ENCODE measurements around the gene CKB. TPM values are rescaled to one million over a fixed set of nuclear protein-coding genes. Genes with fewer than 3 reads are reported as not detected.

The CKB gene
- total and polyA plus RNA-seq, 9 of the 15 experiments (the other 6 are each of a cell fraction or from before 2014, with no cell fraction given): 23.9 to 692 (median 132) TPM

DNA sequence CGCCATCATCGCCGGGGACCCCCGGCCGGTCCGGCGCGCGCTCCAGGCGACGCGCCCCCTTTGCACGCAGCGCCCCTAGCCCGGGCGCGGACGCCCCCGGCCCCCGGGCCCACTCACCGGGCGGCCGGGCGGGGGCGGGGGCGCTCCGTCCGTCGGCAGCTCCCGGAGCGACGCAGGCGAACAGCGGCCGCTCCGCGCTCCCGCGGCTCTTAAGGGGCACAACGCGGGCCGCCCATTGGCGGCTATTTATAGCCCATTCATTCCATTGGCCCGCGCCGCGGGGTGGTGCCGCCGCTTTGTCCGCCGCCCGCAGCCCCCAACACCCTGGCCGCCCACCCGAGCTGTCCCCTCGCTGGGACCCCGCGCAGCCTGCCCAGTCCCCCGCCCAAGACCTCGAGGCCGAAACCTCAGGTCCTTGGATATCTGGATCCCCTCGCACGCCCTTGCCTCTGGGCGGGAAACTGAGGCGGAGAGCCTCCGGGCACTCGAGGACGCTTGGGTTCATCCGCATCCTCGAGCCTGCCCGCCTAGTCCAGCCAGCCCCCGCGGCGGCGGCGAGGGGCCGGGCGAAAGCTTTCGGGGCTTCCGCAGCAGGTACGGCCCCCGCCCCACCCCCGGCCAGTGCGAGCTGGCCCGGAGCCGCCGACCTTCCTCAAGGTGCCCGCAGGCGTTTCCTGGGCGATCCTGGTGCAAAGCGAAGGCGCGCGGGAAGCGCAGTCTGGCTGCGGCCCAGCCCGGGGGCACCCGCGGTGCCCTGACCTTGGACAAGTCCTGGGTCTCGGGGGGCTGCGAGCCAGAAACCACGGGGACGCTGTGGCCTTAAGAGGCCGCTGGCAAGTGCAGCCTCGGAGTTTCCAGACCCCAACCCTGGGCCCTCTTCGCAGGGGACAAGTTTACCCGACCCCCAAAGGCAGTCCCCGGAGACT, at the start of gene CKB (continued):
- TF ChIP-seq, protein P1, sequence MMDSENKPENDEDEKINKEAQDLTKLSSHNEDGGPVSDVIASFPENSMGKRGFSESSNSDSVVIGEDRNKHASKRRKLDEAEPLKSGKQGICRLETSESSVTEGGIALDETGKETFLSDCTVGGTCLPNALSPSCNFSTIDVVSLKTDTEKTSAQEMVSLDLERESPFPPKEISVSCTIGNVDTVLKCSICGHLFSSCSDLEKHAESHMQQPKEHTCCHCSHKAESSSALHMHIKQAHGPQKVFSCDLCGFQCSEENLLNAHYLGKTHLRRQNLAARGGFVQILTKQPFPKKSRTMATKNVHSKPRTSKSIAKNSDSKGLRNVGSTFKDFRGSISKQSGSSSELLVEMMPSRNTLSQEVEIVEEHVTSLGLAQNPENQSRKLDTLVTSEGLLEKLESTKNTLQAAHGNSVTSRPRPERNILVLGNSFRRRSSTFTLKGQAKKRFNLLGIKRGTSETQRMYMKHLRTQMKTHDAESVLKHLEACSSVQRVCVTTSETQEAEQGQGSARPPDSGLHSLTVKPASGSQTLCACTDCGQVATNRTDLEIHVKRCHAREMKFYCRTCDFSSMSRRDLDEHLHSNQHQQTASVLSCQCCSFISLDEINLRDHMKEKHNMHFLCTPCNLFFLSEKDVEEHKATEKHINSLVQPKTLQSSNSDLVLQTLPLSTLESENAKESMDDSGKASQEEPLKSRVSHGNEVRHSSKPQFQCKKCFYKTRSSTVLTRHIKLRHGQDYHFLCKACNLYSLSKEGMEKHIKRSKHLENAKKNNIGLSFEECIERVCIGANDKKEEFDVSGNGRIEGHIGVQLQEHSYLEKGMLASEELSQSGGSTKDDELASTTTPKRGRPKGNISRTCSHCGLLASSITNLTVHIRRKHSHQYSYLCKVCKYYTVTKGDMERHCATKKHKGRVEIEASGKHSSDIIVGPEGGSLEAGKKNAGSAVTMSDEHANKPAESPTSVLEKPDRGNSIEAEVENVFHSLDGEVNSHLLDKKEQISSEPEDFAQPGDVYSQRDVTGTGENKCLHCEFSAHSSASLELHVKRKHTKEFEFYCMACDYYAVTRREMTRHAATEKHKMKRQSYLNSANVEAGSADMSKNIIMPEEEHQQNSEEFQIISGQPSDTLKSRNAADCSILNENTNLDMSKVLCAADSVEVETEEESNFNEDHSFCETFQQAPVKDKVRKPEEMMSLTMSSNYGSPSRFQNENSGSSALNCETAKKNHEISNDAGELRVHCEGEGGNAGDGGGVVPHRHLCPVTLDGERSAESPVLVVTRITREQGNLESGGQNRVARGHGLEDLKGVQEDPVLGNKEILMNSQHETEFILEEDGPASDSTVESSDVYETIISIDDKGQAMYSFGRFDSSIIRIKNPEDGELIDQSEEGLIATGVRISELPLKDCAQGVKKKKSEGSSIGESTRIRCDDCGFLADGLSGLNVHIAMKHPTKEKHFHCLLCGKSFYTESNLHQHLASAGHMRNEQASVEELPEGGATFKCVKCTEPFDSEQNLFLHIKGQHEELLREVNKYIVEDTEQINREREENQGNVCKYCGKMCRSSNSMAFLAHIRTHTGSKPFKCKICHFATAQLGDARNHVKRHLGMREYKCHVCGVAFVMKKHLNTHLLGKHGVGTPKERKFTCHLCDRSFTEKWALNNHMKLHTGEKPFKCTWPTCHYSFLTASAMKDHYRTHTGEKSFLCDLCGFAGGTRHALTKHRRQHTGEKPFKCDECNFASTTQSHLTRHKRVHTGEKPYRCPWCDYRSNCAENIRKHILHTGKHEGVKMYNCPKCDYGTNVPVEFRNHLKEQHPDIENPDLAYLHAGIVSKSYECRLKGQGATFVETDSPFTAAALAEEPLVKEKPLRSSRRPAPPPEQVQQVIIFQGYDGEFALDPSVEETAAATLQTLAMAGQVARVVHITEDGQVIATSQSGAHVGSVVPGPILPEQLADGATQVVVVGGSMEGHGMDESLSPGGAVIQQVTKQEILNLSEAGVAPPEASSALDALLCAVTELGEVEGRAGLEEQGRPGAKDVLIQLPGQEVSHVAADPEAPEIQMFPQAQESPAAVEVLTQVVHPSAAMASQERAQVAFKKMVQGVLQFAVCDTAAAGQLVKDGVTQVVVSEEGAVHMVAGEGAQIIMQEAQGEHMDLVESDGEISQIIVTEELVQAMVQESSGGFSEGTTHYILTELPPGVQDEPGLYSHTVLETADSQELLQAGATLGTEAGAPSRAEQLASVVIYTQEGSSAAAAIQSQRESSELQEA (IDR thresholded peaks at IDR 0.05; ENCODE audit: low read depth): no peak
- TF ChIP-seq, protein P2, sequence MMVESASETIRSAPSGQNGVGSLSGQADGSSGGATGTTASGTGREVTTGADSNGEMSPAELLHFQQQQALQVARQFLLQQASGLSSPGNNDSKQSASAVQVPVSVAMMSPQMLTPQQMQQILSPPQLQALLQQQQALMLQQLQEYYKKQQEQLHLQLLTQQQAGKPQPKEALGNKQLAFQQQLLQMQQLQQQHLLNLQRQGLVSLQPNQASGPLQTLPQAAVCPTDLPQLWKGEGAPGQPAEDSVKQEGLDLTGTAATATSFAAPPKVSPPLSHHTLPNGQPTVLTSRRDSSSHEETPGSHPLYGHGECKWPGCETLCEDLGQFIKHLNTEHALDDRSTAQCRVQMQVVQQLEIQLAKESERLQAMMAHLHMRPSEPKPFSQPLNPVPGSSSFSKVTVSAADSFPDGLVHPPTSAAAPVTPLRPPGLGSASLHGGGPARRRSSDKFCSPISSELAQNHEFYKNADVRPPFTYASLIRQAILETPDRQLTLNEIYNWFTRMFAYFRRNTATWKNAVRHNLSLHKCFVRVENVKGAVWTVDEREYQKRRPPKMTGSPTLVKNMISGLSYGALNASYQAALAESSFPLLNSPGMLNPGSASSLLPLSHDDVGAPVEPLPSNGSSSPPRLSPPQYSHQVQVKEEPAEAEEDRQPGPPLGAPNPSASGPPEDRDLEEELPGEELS (CRISPR knock-in tag; IDR thresholded peaks at IDR 0.05; ENCODE audit: borderline replicate concordance): no peak
- TF ChIP-seq ASH1L (IDR thresholded peaks at IDR 0.05; ENCODE audit: borderline replicate concordance, low read depth, partially characterized antibody) (no peak), ZNF197 (CRISPR knock-in tag; IDR thresholded peaks at IDR 0.05; ENCODE audit: low read depth) (no peak), POLR2G (IDR thresholded peaks at IDR 0.05; ENCODE audit: low read depth, low read length) (peak; percentile 95), NEUROD1 (IDR thresholded peaks at IDR 0.05; ENCODE audit: borderline replicate concordance, low read depth, low read length, partially characterized antibody) (no peak), MTA3 (IDR thresholded peaks at IDR 0.05; ENCODE audit: borderline replicate concordance) (peak; percentile 40; the same call in 1 of the 2 replicates), SMARCC2 (IDR thresholded peaks at IDR 0.05; ENCODE audit: low read depth) (no peak), TEAD2 (tag; IDR thresholded peaks at IDR 0.05) (no peak)
- TF ChIP-seq, protein P3, sequence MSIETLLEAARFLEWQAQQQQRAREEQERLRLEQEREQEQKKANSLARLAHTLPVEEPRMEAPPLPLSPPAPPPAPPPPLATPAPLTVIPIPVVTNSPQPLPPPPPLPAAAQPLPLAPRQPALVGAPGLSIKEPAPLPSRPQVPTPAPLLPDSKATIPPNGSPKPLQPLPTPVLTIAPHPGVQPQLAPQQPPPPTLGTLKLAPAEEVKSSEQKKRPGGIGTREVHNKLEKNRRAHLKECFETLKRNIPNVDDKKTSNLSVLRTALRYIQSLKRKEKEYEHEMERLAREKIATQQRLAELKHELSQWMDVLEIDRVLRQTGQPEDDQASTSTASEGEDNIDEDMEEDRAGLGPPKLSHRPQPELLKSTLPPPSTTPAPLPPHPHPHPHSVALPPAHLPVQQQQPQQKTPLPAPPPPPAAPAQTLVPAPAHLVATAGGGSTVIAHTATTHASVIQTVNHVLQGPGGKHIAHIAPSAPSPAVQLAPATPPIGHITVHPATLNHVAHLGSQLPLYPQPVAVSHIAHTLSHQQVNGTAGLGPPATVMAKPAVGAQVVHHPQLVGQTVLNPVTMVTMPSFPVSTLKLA (conservative IDR thresholded peaks at IDR 0.05): no peak
- TF ChIP-seq, protein P4, sequence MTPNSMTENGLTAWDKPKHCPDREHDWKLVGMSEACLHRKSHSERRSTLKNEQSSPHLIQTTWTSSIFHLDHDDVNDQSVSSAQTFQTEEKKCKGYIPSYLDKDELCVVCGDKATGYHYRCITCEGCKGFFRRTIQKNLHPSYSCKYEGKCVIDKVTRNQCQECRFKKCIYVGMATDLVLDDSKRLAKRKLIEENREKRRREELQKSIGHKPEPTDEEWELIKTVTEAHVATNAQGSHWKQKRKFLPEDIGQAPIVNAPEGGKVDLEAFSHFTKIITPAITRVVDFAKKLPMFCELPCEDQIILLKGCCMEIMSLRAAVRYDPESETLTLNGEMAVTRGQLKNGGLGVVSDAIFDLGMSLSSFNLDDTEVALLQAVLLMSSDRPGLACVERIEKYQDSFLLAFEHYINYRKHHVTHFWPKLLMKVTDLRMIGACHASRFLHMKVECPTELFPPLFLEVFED (CRISPR knock-in tag; conservative IDR thresholded peaks at IDR 0.05): no peak
